Activated CD4-positive, CD25-positive, alpha-beta regulatory T cell treated with anti-CD3 and anti-CD28 coated beads, Interleukin-2, amount 50 U/mL, for 16 hours (primary cell): ENCODE data around the gene ANKUB1.
"Not testable (repeated sequence)": the region's sequence is repeated elsewhere in the genome, so short reads cannot be mapped to it uniquely, and the experiment has no call there.

Source experiments
- DNase-seq: peaks from one replicate; pipeline ENCODE4 v3.0.0-alpha.2; 2020; ENCODE audit warnings: low read depth, low spot score

ANKUB1 gene

GRCh38 chr3:149792452-149793270, at the start of gene ANKUB1:
Gene ANKUB1 (minus strand): TSS chr3:149792554. CDS start chr3:149792366, 188 bp downstream.
- no peak for DNase-seq

GRCh38 chr3:149839896-149840295, 47.5 kb upstream of the ANKUB1 start:
- no peak for DNase-seq

GRCh38 chr3:149839469-149839868, 47.1 kb upstream of the ANKUB1 start:
- not testable (repeated sequence) for DNase-seq

- DNase-seq = not testable (repeated sequence)
Observed at GRCh38 chr3:149838491-149838890, 46.1 kb upstream of the ANKUB1 start.

- no peak for DNase-seq
Observed at GRCh38 chr3:149833241-149833640, 40.9 kb upstream of the ANKUB1 start.

GRCh38 chr3:149832086-149832485, 39.7 kb upstream of the ANKUB1 start:
- DNase-seq = no peak

- no peak for DNase-seq
Observed at GRCh38 chr3:149831321-149831720, 39.0 kb upstream of the ANKUB1 start.

- no peak for DNase-seq
Observed at GRCh38 chr3:149830902-149831301, 38.5 kb upstream of the ANKUB1 start.

- not testable (repeated sequence) for DNase-seq
Observed at GRCh38 chr3:149829631-149830030, 37.3 kb upstream of the ANKUB1 start.

GRCh38 chr3:149828390-149828789, 36.0 kb upstream of the ANKUB1 start:
- no peak for DNase-seq

GRCh38 chr3:149826636-149827035, 34.3 kb upstream of the ANKUB1 start:
- DNase-seq = no peak

- no peak for DNase-seq
Observed at GRCh38 chr3:149820183-149820582, 27.8 kb upstream of the ANKUB1 start.

- no peak for DNase-seq
Observed at GRCh38 chr3:149819432-149819831, 27.1 kb upstream of the ANKUB1 start.

GRCh38 chr3:149816986-149817385, 24.6 kb upstream of the ANKUB1 start:
- DNase-seq = no peak

GRCh38 chr3:149816311-149816710, 24.0 kb upstream of the ANKUB1 start:
- DNase-seq = no peak

- DNase-seq = no peak
Observed at GRCh38 chr3:149815728-149816127, 23.4 kb upstream of the ANKUB1 start.

- DNase-seq = no peak
Observed at GRCh38 chr3:149815321-149815720, 23.0 kb upstream of the ANKUB1 start.

- DNase-seq = no peak
Observed at GRCh38 chr3:149813367-149814281, 21.3 kb upstream of the ANKUB1 start.

- peak; percentile 88 for DNase-seq
Observed at GRCh38 chr3:149812606-149813366, 20.4 kb upstream of the ANKUB1 start, which contains the start of gene RNF13. Gene RNF13 (plus strand): TSS chr3:149813215. CDS start chr3:149846027, 32,812 bp downstream.

- no peak for DNase-seq
Observed at GRCh38 chr3:149812165-149812605, 19.8 kb upstream of the ANKUB1 start.

- no peak for DNase-seq
Observed at GRCh38 chr3:149810846-149811245, 18.5 kb upstream of the ANKUB1 start.

GRCh38 chr3:149809699-149810098, 17.3 kb upstream of the ANKUB1 start:
- DNase-seq = no peak
